Lower leg skin (tissue), 3 donors: ENCODE data around the gene NUP62.

Experiments
- POLR2A ChIP-seq, 2 donors: fragments of 450-650 bp; IDR thresholded peaks; one replicate each; pipeline ENCODE4 v1.6.1; 2016 to 2017; ENCODE audit warnings: antibody characterized with exemption in 2 of 2, mild to moderate bottlenecking in 1 of 2, moderate library complexity in 1 of 2
- TF ChIP-seq, protein P1 (sequence below), 3 donors: fragments of 450-650 bp; IDR thresholded peaks; one replicate each; pipeline ENCODE4 v1.5.1; 2016; ENCODE audit warnings: antibody characterized with exemption in 3 of 3, mild to moderate bottlenecking in 3 of 3, moderate library complexity in 2 of 3

GRCh38 chr19:49878744-49879070 lies 50.6 kb downstream of the NUP62 start:
- TF ChIP-seq, protein P1, sequence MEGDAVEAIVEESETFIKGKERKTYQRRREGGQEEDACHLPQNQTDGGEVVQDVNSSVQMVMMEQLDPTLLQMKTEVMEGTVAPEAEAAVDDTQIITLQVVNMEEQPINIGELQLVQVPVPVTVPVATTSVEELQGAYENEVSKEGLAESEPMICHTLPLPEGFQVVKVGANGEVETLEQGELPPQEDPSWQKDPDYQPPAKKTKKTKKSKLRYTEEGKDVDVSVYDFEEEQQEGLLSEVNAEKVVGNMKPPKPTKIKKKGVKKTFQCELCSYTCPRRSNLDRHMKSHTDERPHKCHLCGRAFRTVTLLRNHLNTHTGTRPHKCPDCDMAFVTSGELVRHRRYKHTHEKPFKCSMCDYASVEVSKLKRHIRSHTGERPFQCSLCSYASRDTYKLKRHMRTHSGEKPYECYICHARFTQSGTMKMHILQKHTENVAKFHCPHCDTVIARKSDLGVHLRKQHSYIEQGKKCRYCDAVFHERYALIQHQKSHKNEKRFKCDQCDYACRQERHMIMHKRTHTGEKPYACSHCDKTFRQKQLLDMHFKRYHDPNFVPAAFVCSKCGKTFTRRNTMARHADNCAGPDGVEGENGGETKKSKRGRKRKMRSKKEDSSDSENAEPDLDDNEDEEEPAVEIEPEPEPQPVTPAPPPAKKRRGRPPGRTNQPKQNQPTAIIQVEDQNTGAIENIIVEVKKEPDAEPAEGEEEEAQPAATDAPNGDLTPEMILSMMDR (IDR thresholded peaks at IDR 0.05), result no peak
- no peak for TF ChIP-seq POLR2A (IDR thresholded peaks at IDR 0.05)
